SU-DHL-6 (cell line): ENCODE results near the gene SLC12A1.

Source experiments
- EZH2phosphoT487 ChIP-seq: fragments of 200-600 bp; sonication (generic), shearing (Covaris generic); conservative IDR thresholded peaks from 2 replicates; pipeline ENCODE4 v1.6.1; 2018; ENCODE audit warnings: mild to moderate bottlenecking, antibody characterized with exemption, low read length, moderate library complexity, mixed read lengths
- TF ChIP-seq, protein P1 (sequence below): fragments of 200-600 bp; sonication (generic); IDR thresholded peaks from one replicate; pipeline ENCODE4 v1.5.1; 2017; ENCODE audit warnings: antibody characterized with exemption, mild to moderate bottlenecking, low read length, moderate library complexity; ENCODE audit not compliant: insufficient read depth, poor library complexity, severe bottlenecking

DNA sequence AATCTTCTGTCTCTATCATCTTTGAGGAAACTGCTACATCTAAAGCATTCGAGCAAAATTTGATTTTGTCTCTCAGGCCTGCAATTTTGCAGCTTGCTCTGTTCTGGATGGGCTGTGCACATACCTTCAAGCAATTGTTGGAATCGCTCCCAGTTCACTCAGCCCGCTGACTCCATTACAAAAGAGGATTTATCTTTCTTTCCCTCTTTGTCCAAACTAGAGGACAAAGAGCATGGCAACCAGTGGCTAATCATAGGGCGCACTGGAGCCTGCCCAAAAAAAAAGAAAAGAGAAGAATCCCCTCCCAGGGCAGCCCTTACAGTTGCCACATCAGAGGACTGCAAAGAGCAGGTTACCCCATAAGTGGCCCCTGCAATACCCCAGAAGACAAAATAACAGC lies 76.1 kb downstream of the SLC12A1 start:
- TF ChIP-seq, protein P1, sequence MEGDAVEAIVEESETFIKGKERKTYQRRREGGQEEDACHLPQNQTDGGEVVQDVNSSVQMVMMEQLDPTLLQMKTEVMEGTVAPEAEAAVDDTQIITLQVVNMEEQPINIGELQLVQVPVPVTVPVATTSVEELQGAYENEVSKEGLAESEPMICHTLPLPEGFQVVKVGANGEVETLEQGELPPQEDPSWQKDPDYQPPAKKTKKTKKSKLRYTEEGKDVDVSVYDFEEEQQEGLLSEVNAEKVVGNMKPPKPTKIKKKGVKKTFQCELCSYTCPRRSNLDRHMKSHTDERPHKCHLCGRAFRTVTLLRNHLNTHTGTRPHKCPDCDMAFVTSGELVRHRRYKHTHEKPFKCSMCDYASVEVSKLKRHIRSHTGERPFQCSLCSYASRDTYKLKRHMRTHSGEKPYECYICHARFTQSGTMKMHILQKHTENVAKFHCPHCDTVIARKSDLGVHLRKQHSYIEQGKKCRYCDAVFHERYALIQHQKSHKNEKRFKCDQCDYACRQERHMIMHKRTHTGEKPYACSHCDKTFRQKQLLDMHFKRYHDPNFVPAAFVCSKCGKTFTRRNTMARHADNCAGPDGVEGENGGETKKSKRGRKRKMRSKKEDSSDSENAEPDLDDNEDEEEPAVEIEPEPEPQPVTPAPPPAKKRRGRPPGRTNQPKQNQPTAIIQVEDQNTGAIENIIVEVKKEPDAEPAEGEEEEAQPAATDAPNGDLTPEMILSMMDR, result no peak
- no peak for TF ChIP-seq EZH2phosphoT487
